CD14-positive monocyte (primary cell): ENCODE data around the gene PDE4D. TPM values are rescaled to one million over a fixed set of nuclear protein-coding genes. Genes with fewer than 3 reads are reported as not detected.

Experiments
- DNase-seq, 3 donors: peaks; one replicate each; pipeline ENCODE4 v3.0.0-alpha.2; 2011 to 2022
- H2AFZ ChIP-seq: 2 replicates; pipeline ENCODE4 v1.6.0; 2012; ENCODE audit warnings: mild to moderate bottlenecking, low read depth, low read length, inconsistent platforms; ENCODE audit not compliant: insufficient read depth, poor library complexity, severe bottlenecking
- H3K27ac ChIP-seq, 2 donors: 1 replicate in 1 of 2; 2 replicates in 1 of 2; pipeline ENCODE4 v1.5.1; 2012 to 2013; ENCODE audit warnings: low read length in 2 of 2, control low read depth in 1 of 2, inconsistent platforms in 1 of 2, low read depth in 1 of 2, mild to moderate bottlenecking in 1 of 2
- H3K27me3 ChIP-seq, 2 donors: one replicate each; pipeline versions ENCODE4 v1.6.0 to v1.6.1; 2011 to 2013; ENCODE audit warnings: low read length in 2 of 2; ENCODE audit not compliant: control insufficient read depth in 2 of 2, insufficient read depth in 2 of 2
- H3K36me3 ChIP-seq, 2 donors: replicated peaks in 1 of 2; 1 replicate in 1 of 2; 2 replicates in 1 of 2; pipeline versions ENCODE4 v1.5.1 to v1.6.1; 2012 to 2013; ENCODE audit warnings: low read length in 2 of 2, control low read depth in 1 of 2, inconsistent platforms in 1 of 2, mild to moderate bottlenecking in 1 of 2; ENCODE audit not compliant: insufficient read depth in 2 of 2, control insufficient read depth in 1 of 2
- H3K4me1 ChIP-seq, 2 donors: 1 replicate in 1 of 2; 2 replicates in 1 of 2; pipeline versions ENCODE4 v1.5.1 to v1.6.1; 2012 to 2013; ENCODE audit warnings: low read length in 2 of 2, control low read depth in 1 of 2, inconsistent platforms in 1 of 2, mild to moderate bottlenecking in 1 of 2, moderate library complexity in 1 of 2; ENCODE audit not compliant: insufficient read depth in 2 of 2, control insufficient read depth in 1 of 2
- H3K4me2 ChIP-seq: replicated peaks from 2 replicates; pipeline ENCODE3; 2012; ENCODE audit warnings: low read length, moderate library complexity, mild to moderate bottlenecking; ENCODE audit not compliant: poor library complexity, severe bottlenecking; ENCODE audit errors: extremely low read depth
- H3K4me3 ChIP-seq, 3 experiments: fragments of 200-600 bp in 1 of 3; sonication (generic) in 1 of 3; replicated peaks in 1 of 3; 1 replicate in 2 of 3; 2 replicates in 1 of 3; pipeline ENCODE4 v1.5.1; 2011 to 2013; ENCODE audit warnings: low read length in 3 of 3, mild to moderate bottlenecking in 3 of 3, control low read depth in 2 of 3, low read depth in 2 of 3, inconsistent platforms in 1 of 3, moderate library complexity in 1 of 3
- H3K79me2 ChIP-seq: 2 replicates; pipeline ENCODE4 v1.6.0; 2012; ENCODE audit warnings: mild to moderate bottlenecking, control low read depth, inconsistent platforms, low read length, moderate library complexity; ENCODE audit not compliant: insufficient read depth
- H3K9ac ChIP-seq: 2 replicates; pipeline ENCODE4 v1.6.0; 2017; ENCODE audit warnings: low read length, mild to moderate bottlenecking; ENCODE audit not compliant: insufficient read depth, poor library complexity, severe bottlenecking
- H3K9me3 ChIP-seq, 2 donors: replicated peaks in 1 of 2; 1 replicate in 1 of 2; 2 replicates in 1 of 2; pipeline versions ENCODE4 v1.5.1 to v1.6.1; 2012 to 2013; ENCODE audit warnings: low read length in 2 of 2, control low read depth in 1 of 2; ENCODE audit not compliant: control insufficient read depth in 1 of 2, insufficient read depth in 1 of 2
- H4K20me1 ChIP-seq: 2 replicates; pipeline ENCODE4 v1.6.0; 2012; ENCODE audit warnings: mild to moderate bottlenecking, low read length, control low read depth, moderate library complexity; ENCODE audit not compliant: insufficient read depth
- H3K27ac Mint-ChIP-seq, 7 donors: one replicate each; pipeline ENCODE4 v1.8.0; 2020; ENCODE audit warnings: mild to moderate bottlenecking in 7 of 7, mixed read lengths in 7 of 7, moderate library complexity in 6 of 7, inconsistent platforms in 2 of 7
- H3K27me3 Mint-ChIP-seq, 3 donors: one replicate each; pipeline ENCODE4 v1.8.0; 2021 to 2022; ENCODE audit warnings: low read depth in 3 of 3, mild to moderate bottlenecking in 3 of 3, mixed read lengths in 3 of 3, moderate library complexity in 3 of 3, inconsistent platforms in 1 of 3
- H3K36me3 Mint-ChIP-seq, 2 donors: one replicate each; pipeline ENCODE4 v1.8.0; 2020; ENCODE audit warnings: mixed read lengths in 2 of 2, inconsistent platforms in 1 of 2, mild to moderate bottlenecking in 1 of 2
- H3K4me1 Mint-ChIP-seq: one replicate; pipeline ENCODE4 v1.8.0; 2020; ENCODE audit warnings: mild to moderate bottlenecking, mixed read lengths
- H3K4me3 Mint-ChIP-seq, 2 donors: one replicate each; pipeline ENCODE4 v1.8.0; 2020; ENCODE audit warnings: mild to moderate bottlenecking in 2 of 2, mixed read lengths in 2 of 2, moderate library complexity in 1 of 2
- H3K9me3 Mint-ChIP-seq, 7 donors: one replicate each; pipeline ENCODE4 v1.8.0; 2020 to 2022; ENCODE audit warnings: mixed read lengths in 7 of 7, mild to moderate bottlenecking in 6 of 7, moderate library complexity in 6 of 7, inconsistent platforms in 2 of 7
- CTCF ChIP-seq: fragments of 200-600 bp; IDR thresholded peaks from one replicate; pipeline ENCODE4 v1.8.0; 2022; ENCODE audit warnings: antibody characterized with exemption, mild to moderate bottlenecking
- WGBS: methylation state at CpG from one replicate; pipeline ENCODE4 v1.1.5; 2013; ENCODE audit warnings: missing lambda C conversion rate; ENCODE audit not compliant: insufficient coverage; 5-methylcytosine and 5-hydroxymethylcytosine counted together
- intact Hi-C, 2 donors: fragments of 100-400 bp; cut with micrococcal nuclease; formaldehyde crosslinking; loops; one replicate each; pipeline versions ENCODE4 v1.15.0 to v1.15.1; 2023
- polyA plus RNA-seq, 3 donors: library from polyadenylated mRNA; depleted of rRNA in 1 of 3; unstranded in 2 of 3; stranded (reverse) in 1 of 3; fragments of 300-500 nt in 2 of 3; fragments of >200 nt in 1 of 3; fragmentation: Illumina TruSeq in 2 of 3; gene quantifications; 1 replicate in 2 of 3; 2 replicates in 1 of 3; pipeline ENCODE4 v1.2.3, GENCODE V29; 2012 to 2021

The PDE4D gene
- polyA plus RNA-seq, 3 donors = 1.9 to 3.4 (median 2.8) TPM

DNA sequence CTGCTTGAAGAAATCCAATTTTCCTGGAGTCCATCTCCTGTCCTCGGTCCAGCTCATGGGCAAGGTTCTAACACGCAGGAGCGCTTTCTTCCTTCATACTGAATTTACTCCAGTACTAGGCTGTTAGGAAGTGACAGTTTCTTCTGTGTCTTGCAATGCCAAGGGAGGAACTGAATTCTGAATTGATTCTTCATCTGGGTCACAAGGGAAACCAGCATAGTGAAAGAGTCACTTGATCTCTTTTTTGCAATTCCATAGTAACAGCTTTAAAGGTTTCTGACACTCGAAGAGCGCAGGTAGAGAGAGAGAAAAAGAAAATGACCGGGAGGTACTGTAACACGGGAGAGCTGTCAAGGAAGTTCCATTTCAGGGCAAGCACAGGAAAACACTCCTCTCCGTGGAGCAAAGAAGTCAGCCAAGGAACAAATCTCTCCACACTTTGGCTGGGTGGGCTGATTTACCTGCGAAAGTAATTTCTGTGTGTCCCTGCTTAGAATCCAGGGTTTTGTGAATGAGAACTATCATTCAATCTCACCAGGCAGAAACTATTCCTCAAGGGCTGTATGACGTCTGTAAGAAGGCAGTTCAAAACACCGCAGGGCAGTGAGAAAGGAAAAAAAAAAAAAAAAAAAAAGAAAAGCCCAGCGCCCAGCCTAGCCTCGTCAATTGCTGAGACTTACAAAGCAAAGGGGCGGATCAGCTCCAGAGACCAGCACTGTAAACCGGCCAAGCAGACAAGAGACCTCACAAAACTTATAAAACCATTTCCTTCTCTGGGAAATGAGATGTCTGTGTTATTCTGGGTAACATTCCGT lies 617.8 kb downstream of the PDE4D start:
- peak overlapping the region; percentile 67 for H3K4me2 ChIP-seq
- WGBS = 0% methylated on average over 1 of the region's 16 CpGs
- H3K27ac Mint-ChIP-seq = peak overlapping the region in 4 of 7 donors; percentile 20 to 81 (median 56)
- peak overlapping the region; percentile 71 to 92 for H3K4me3 Mint-ChIP-seq
- H3K27me3 Mint-ChIP-seq = peaks cover 1 to 7% (median 1%) of the 10 kb centered on the region in 3 donors
- H3K9me3 ChIP-seq = no peaks in the 10 kb centered on the region
- H3K27ac ChIP-seq = no peak overlapping the region
- H3K9me3 Mint-ChIP-seq = no peaks in the 10 kb centered on the region
- peak overlapping the region; percentile 44 for H2AFZ ChIP-seq
- peak overlapping the region; percentile 39 for H3K9ac ChIP-seq
- no peaks in the 10 kb centered on the region for H3K36me3 ChIP-seq
- H3K27me3 ChIP-seq = no peaks in the 10 kb centered on the region
- peaks cover 13% of the 10 kb centered on the region for H3K4me1 Mint-ChIP-seq
- no peaks in the 10 kb centered on the region for H4K20me1 ChIP-seq
- DNase-seq = peak in 2 of 3 donors; percentile 13 to 16
- H3K36me3 Mint-ChIP-seq = no peaks in the 10 kb centered on the region
- peak overlapping the region; percentile 32 to 60 (median 41) for H3K4me3 ChIP-seq
- no peaks in the 10 kb centered on the region for H3K79me2 ChIP-seq
- intact Hi-C loops = no loop called here
- H3K4me1 ChIP-seq = peaks cover 0 to 9% of the 10 kb centered on the region in 2 donors
- TF ChIP-seq CTCF = no peak

- Histone ChIP-seq H3K4me2 (peak overlapping the region; percentile 67), H3K9me3 (no peaks in the 10 kb centered on the region), H3K9ac (peak overlapping the region; percentile 39), H4K20me1 (no peaks in the 10 kb centered on the region), H3K27ac (no peak overlapping the region), H3K27me3 (no peaks in the 10 kb centered on the region), H3K36me3 (no peaks in the 10 kb centered on the region), H3K79me2 (no peaks in the 10 kb centered on the region), H3K4me3 (peak overlapping the region in 2 of 3 experiments; percentile 32 to 60), H2AFZ (peak overlapping the region; percentile 44), H3K4me1 (peaks cover 0 to 9% of the 10 kb centered on the region in 2 donors)
- Mint-ChIP-seq H3K4me1 (peaks cover 13% of the 10 kb centered on the region), H3K4me3 (peak overlapping the region; percentile 71 to 92), H3K27ac (peak overlapping the region in 1 of 7 donors; percentile 80), H3K27me3 (peaks cover 1 to 7% (median 1%) of the 10 kb centered on the region in 3 donors), H3K36me3 (no peaks in the 10 kb centered on the region), H3K9me3 (no peaks in the 10 kb centered on the region)
- no CpG with 5 or more reads among the region's 5 CpGs for WGBS
- no peak for TF ChIP-seq CTCF
- no peak for DNase-seq
- intact Hi-C loops = no loop called here
Observed at GRCh38 chr5:59275170-59275509, 618.4 kb downstream of the PDE4D start.
